Cardiac fibroblast (primary cell): ENCODE results near the gene HELZ.

Source experiments
- DNase-seq, 2 donors: peaks; one replicate each; pipeline versions ENCODE4 v3.0.0 to v3.0.0-alpha.2; 2010; ENCODE audit warnings: low read depth in 2 of 2
- H3K4me3 ChIP-seq, 2 donors: replicated peaks in 1 of 2; 1 replicate in 1 of 2; 2 replicates in 1 of 2; pipeline ENCODE4 v1.5.1; 2011; ENCODE audit warnings: low read depth in 2 of 2, low read length in 2 of 2, mild to moderate bottlenecking in 2 of 2, moderate library complexity in 1 of 2
- CTCF ChIP-seq: IDR thresholded peaks from one replicate; pipeline ENCODE4 v1.5.1; 2011; ENCODE audit warnings: low read depth, mild to moderate bottlenecking, low read length, inconsistent platforms

Gene HELZ

GRCh38 chr17:67055811-67056745, 188.9 kb downstream of the HELZ start:
- TF ChIP-seq CTCF: no peak
- DNase-seq: no peak
- H3K4me3 ChIP-seq: no peak overlapping the region

- no peak overlapping the region for H3K4me3 ChIP-seq
- no peak for DNase-seq
- TF ChIP-seq CTCF: no peak
Measured at GRCh38 chr17:67055041-67055443, 190.0 kb downstream of the HELZ start.

- no peak for TF ChIP-seq CTCF
- H3K4me3 ChIP-seq: no peak overlapping the region
- no peak for DNase-seq
Measured at GRCh38 chr17:67054608-67055007, 190.4 kb downstream of the HELZ start.

GRCh38 chr17:67054011-67054591, 190.9 kb downstream of the HELZ start:
- no peak overlapping the region for H3K4me3 ChIP-seq
- TF ChIP-seq CTCF: no peak
- DNase-seq: no peak

- H3K4me3 ChIP-seq: no peak overlapping the region
- no peak for DNase-seq
- no peak for TF ChIP-seq CTCF
Measured at GRCh38 chr17:67053438-67054000, 191.5 kb downstream of the HELZ start.

- no peak for TF ChIP-seq CTCF
Measured at GRCh38 chr17:67052720-67053437, 192.1 kb downstream of the HELZ start.

More at GRCh38 chr17:67052720-67053437, 192.1 kb downstream of the HELZ start:
- DNase-seq: no peak
- H3K4me3 ChIP-seq: no peak overlapping the region
